Osteoblast (primary cell): ENCODE results near the gene WBP1L. TPM values are rescaled to one million over a fixed set of nuclear protein-coding genes. Genes with fewer than 3 reads are reported as not detected.

ENCODE experiments used
- DNase-seq: peaks from one replicate; pipeline ENCODE4 v3.0.0; 2011; ENCODE audit warnings: low spot score, mixed read lengths; ENCODE audit not compliant: insufficient read length; ENCODE audit errors: missing footprints
- H2AFZ ChIP-seq: 2 replicates; pipeline ENCODE4 v1.6.0; 2011; ENCODE audit warnings: mild to moderate bottlenecking, low read length
- H3K27ac ChIP-seq: 2 replicates; pipeline ENCODE4 v1.5.1; 2011; ENCODE audit warnings: mild to moderate bottlenecking, low read depth, low read length, moderate library complexity
- H3K27me3 ChIP-seq: 2 replicates; pipeline ENCODE4 v1.6.0; 2012; ENCODE audit warnings: mild to moderate bottlenecking, control low read depth, inconsistent platforms, low read length, moderate library complexity; ENCODE audit not compliant: insufficient read depth
- H3K36me3 ChIP-seq: 2 replicates; pipeline ENCODE4 v1.5.1; 2011; ENCODE audit warnings: mild to moderate bottlenecking, low read length, control low read depth, moderate library complexity; ENCODE audit not compliant: insufficient read depth
- H3K4me1 ChIP-seq: 2 replicates; pipeline ENCODE4 v1.5.1; 2011; ENCODE audit warnings: mild to moderate bottlenecking, low read length, control low read depth, moderate library complexity; ENCODE audit not compliant: insufficient read depth
- H3K4me2 ChIP-seq: 2 replicates; pipeline ENCODE4 v1.6.0; 2011; ENCODE audit warnings: mild to moderate bottlenecking, low read length; ENCODE audit not compliant: insufficient read depth
- H3K4me3 ChIP-seq: fragments of 200-600 bp; sonication (generic); 3 replicates; pipeline ENCODE4 v1.5.1; 2012; ENCODE audit warnings: mild to moderate bottlenecking, low read length, inconsistent platforms; ENCODE audit not compliant: insufficient read depth
- H3K79me2 ChIP-seq: 2 replicates; pipeline ENCODE4 v1.6.0; 2012; ENCODE audit warnings: mild to moderate bottlenecking, low read length, control low read depth, inconsistent platforms; ENCODE audit not compliant: insufficient read depth
- H3K9me3 ChIP-seq: 2 replicates; pipeline ENCODE4 v1.5.1; 2011; ENCODE audit warnings: low read depth, low read length, control low read depth
- H4K20me1 ChIP-seq: 2 replicates; pipeline ENCODE4 v1.6.0; 2012; ENCODE audit warnings: mild to moderate bottlenecking, low read length, control low read depth; ENCODE audit not compliant: insufficient read depth
- total RNA-seq: library from RNA; depleted of rRNA; stranded (reverse); fragments of >200 nt; gene quantifications from 2 replicates; pipeline ENCODE4 v1.2.3, GENCODE V29; 2012
- TF ChIP-seq, protein P1 (sequence below): IDR thresholded peaks from 2 replicates; pipeline ENCODE4 v1.5.1; 2011; ENCODE audit warnings: mild to moderate bottlenecking, low read depth, low read length, moderate library complexity; ENCODE audit errors: extremely low read depth

WBP1L gene
- total RNA-seq, 1 donor: 76.4 TPM

DNA sequence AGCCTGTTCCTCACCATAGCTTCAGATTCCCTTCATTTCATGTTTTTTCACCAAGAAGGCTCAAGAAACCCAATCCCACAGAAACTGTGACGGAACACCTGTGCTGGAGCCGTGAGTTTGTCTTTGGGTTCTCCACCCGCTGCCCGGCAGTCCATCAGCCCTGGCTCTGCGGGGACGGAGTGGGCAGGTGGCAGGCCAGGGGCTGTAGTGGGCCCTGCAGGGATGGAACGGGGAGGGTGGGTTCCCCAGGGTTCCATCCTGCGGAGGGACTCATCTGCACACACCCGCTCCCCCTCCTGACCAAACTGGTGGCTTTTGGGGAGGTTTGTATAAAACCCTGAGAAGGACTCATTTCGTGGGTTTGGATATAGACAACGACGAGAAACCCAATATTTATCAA, 78.5 kb downstream of the WBP1L start:
- Histone ChIP-seq H3K79me2 (no peaks in the 10 kb centered on the region), H3K9me3 (no peaks in the 10 kb centered on the region), H3K4me3 (no peak overlapping the region), H4K20me1 (no peaks in the 10 kb centered on the region), H3K4me1 (no peaks in the 10 kb centered on the region), H3K36me3 (no peaks in the 10 kb centered on the region), H3K4me2 (no peak overlapping the region), H3K27me3 (no peaks in the 10 kb centered on the region), H3K27ac (no peak overlapping the region), H2AFZ (no peak overlapping the region)
- TF ChIP-seq, protein P1, sequence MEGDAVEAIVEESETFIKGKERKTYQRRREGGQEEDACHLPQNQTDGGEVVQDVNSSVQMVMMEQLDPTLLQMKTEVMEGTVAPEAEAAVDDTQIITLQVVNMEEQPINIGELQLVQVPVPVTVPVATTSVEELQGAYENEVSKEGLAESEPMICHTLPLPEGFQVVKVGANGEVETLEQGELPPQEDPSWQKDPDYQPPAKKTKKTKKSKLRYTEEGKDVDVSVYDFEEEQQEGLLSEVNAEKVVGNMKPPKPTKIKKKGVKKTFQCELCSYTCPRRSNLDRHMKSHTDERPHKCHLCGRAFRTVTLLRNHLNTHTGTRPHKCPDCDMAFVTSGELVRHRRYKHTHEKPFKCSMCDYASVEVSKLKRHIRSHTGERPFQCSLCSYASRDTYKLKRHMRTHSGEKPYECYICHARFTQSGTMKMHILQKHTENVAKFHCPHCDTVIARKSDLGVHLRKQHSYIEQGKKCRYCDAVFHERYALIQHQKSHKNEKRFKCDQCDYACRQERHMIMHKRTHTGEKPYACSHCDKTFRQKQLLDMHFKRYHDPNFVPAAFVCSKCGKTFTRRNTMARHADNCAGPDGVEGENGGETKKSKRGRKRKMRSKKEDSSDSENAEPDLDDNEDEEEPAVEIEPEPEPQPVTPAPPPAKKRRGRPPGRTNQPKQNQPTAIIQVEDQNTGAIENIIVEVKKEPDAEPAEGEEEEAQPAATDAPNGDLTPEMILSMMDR: no peak
- no peak for DNase-seq

DNA sequence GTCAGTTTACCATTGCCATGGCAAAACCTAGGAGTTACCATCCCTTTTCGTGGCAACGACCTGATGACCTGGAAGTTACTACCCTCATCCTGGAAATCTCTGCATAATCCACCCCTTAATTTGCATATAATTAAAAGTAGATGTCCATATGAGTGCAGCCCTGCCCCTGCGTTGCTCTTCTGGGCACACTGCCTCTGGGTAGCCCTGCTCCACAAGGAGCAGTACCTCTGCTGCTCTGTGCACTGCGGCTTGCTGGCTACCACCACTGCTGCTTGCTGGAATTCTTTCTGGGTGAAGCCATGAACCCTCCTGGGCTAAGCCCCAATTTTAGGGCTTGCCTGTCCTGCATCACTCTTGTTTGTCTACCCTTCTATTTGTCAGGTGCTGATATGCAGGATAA, 80.9 kb downstream of the WBP1L start:
- Histone ChIP-seq H3K36me3 (no peaks in the 10 kb centered on the region), H2AFZ (no peak overlapping the region), H3K4me1 (no peaks in the 10 kb centered on the region), H3K79me2 (no peaks in the 10 kb centered on the region), H4K20me1 (no peaks in the 10 kb centered on the region), H3K4me3 (no peak overlapping the region), H3K4me2 (no peak overlapping the region), H3K9me3 (no peaks in the 10 kb centered on the region), H3K27ac (no peak overlapping the region), H3K27me3 (no peaks in the 10 kb centered on the region)
- TF ChIP-seq, protein P1: no peak
- no peak for DNase-seq

DNA sequence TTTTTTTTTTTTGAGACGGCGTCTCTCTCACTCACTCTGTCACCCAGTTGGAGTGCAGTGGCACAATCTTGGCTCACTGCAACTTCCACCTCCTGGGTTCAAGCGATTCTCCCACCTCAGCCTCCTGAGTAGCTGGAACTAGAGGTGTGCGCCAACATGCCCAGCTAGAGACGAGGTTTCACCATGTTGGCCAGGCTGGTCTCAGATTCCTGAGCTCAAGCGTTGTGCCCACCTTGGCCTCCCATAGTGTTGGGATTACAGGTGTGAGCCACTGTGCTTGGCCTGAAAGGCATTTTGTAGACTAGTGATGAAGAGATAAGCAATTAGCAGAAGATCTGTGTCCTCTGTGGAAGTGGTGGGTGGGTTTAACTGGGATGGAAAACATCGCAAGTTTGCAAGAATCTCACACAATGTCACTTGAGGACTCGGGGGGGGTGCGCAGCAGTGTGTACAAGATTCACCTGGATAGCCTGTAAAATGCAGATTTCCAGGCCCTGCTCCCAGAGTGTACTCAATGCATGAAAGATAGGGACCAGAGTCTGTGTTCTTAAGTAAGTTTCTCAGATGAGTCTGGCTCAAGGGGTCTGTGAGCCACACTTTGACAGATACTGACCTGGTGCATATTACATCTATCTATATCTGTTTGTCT, 82.5 kb downstream of the WBP1L start:
- Histone ChIP-seq H3K4me2 (no peak overlapping the region), H3K27me3 (no peaks in the 10 kb centered on the region), H3K79me2 (no peaks in the 10 kb centered on the region), H4K20me1 (no peaks in the 10 kb centered on the region), H2AFZ (no peak overlapping the region), H3K36me3 (no peaks in the 10 kb centered on the region), H3K4me1 (no peaks in the 10 kb centered on the region), H3K9me3 (no peaks in the 10 kb centered on the region), H3K27ac (no peak overlapping the region), H3K4me3 (no peak overlapping the region)
- no peak for DNase-seq
- TF ChIP-seq, protein P1: no peak

DNA sequence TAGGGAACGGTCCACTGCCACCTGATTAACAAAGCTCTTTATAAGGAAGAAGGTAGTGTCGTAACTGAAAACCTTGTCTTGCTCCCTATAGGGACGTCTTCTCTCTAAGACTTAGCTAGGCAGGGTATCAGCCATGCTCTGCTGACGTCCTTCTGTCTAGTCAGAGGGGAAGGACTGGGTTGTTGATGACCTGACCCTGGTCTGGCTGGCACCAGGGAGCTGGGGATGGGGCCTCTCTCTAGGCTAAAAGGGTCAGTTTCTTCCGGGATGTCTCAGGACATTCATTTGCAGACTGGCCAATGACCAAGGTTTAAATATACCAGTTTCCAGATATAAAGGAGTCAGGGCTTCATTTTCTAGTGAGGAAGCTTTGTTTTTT, 83.8 kb downstream of the WBP1L start:
- H4K20me1 ChIP-seq: no peaks in the 10 kb centered on the region
- H2AFZ ChIP-seq: no peak overlapping the region
- no peaks in the 10 kb centered on the region for H3K9me3 ChIP-seq
- no peak overlapping the region for H3K4me3 ChIP-seq
- no peak overlapping the region for H3K4me2 ChIP-seq
- no peak overlapping the region for H3K27ac ChIP-seq
- no peak for DNase-seq
- no peaks in the 10 kb centered on the region for H3K36me3 ChIP-seq
- no peaks in the 10 kb centered on the region for H3K27me3 ChIP-seq
- H3K79me2 ChIP-seq: no peaks in the 10 kb centered on the region
- TF ChIP-seq, protein P1: no peak
- H3K4me1 ChIP-seq: no peaks in the 10 kb centered on the region
